ENCODE results near the gene MGAT4D. TPM values are rescaled to one million over a fixed set of nuclear protein-coding genes. Genes with fewer than 3 reads are reported as not detected.

The MGAT4D gene
- total and polyA plus RNA-seq, 2 experiments from 2014 or later: not detected

DNA sequence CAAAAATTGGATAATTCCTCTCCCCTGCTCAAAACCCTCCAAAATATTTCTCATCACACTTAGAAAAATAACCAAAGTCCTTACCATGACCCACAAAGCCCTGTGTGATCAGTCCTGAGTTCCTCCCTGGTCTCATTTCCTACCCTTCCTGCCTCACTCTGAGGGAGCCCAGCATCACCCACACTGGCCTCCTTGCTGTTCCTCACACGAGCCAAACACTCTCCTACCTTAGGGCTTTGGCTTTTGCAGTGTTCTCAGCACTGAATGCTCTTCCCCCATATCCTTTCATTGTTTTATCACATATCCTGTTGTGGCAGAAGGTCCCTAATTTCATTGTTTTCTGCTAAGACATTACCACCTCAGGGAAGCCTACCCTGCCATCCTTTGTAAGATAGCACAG lies 12.2 kb downstream of the MGAT4D start:
- no peak overlapping the region for H3K4me3 Mint-ChIP-seq
- H3K4me1 Mint-ChIP-seq: peaks cover 2% of the 10 kb centered on the region; the same call in 1 of the 3 replicates
- Histone ChIP-seq H4K20me1 (replicated peaks; ENCODE audit: insufficient read depth) (no peaks in the 10 kb centered on the region), H3K79me2 (replicated peaks; ENCODE audit: insufficient read depth) (no peaks in the 10 kb centered on the region), H3K4me3 (no peak overlapping the region), H3K36me3 (ENCODE audit: insufficient read depth) (no peaks in the 10 kb centered on the region), H2AFZ (peak overlapping the region; percentile 38; the same call in 1 of the 2 replicates), H3K9me2 (ENCODE audit: insufficient read depth) (no peaks in the 10 kb centered on the region), H3K4me2 (no peak overlapping the region), H3K27me3 (ENCODE audit: insufficient read depth) (no peaks in the 10 kb centered on the region), H3K4me1 (ENCODE audit: insufficient read depth) (no peaks in the 10 kb centered on the region), H3K27ac (ENCODE audit: low read depth) (no peak overlapping the region), H3F3A (replicated peaks; ENCODE audit: low read depth) (no peaks in the 10 kb centered on the region)
- no peak overlapping the region for H3K27ac Mint-ChIP-seq
- DNase-seq (ENCODE audit: low spot score) (no peak), ATAC-seq (peak; percentile 32; the same call in 1 of the 3 replicates)
- H3K36me3 Mint-ChIP-seq (ENCODE audit: low read depth): no peaks in the 10 kb centered on the region; the same call in 2 of the 3 replicates
- peaks cover 7% of the 10 kb centered on the region; the same call in 2 of the 3 replicates for H3K9me3 Mint-ChIP-seq
- no peaks in the 10 kb centered on the region for H3K27me3 Mint-ChIP-seq (ENCODE audit: insufficient read depth, low read depth, poor library complexity)
- TF ChIP-seq JUNB (IDR thresholded peaks at IDR 0.05; ENCODE audit: unreplicated experiment) (no peak), STAT1 (IDR thresholded peaks at IDR 0.05; ENCODE audit: unreplicated experiment) (no peak), ZNF331 (CRISPR knock-in tag; IDR thresholded peaks at IDR 0.05; ENCODE audit: low read depth) (no peak), CREB1 (CRISPR knock-in tag; IDR thresholded peaks at IDR 0.05; ENCODE audit: low read depth) (no peak), REST (IDR thresholded peaks at IDR 0.05; ENCODE audit: unreplicated experiment) (no peak), EZH2 (IDR thresholded peaks at IDR 0.05; ENCODE audit: low read depth, unreplicated experiment) (no peak), NANOG (IDR thresholded peaks at IDR 0.05; ENCODE audit: borderline replicate concordance) (no peak), POLR2AphosphoS5 (IDR thresholded peaks at IDR 0.05; ENCODE audit: low read depth) (no peak), EZH2phosphoT487 (IDR thresholded peaks at IDR 0.05; ENCODE audit: unreplicated experiment) (no peak), ETS1 (IDR thresholded peaks at IDR 0.05) (no peak), ZNF114 (CRISPR knock-in tag; IDR thresholded peaks at IDR 0.05) (no peak)
- TF ChIP-seq, protein P1, sequence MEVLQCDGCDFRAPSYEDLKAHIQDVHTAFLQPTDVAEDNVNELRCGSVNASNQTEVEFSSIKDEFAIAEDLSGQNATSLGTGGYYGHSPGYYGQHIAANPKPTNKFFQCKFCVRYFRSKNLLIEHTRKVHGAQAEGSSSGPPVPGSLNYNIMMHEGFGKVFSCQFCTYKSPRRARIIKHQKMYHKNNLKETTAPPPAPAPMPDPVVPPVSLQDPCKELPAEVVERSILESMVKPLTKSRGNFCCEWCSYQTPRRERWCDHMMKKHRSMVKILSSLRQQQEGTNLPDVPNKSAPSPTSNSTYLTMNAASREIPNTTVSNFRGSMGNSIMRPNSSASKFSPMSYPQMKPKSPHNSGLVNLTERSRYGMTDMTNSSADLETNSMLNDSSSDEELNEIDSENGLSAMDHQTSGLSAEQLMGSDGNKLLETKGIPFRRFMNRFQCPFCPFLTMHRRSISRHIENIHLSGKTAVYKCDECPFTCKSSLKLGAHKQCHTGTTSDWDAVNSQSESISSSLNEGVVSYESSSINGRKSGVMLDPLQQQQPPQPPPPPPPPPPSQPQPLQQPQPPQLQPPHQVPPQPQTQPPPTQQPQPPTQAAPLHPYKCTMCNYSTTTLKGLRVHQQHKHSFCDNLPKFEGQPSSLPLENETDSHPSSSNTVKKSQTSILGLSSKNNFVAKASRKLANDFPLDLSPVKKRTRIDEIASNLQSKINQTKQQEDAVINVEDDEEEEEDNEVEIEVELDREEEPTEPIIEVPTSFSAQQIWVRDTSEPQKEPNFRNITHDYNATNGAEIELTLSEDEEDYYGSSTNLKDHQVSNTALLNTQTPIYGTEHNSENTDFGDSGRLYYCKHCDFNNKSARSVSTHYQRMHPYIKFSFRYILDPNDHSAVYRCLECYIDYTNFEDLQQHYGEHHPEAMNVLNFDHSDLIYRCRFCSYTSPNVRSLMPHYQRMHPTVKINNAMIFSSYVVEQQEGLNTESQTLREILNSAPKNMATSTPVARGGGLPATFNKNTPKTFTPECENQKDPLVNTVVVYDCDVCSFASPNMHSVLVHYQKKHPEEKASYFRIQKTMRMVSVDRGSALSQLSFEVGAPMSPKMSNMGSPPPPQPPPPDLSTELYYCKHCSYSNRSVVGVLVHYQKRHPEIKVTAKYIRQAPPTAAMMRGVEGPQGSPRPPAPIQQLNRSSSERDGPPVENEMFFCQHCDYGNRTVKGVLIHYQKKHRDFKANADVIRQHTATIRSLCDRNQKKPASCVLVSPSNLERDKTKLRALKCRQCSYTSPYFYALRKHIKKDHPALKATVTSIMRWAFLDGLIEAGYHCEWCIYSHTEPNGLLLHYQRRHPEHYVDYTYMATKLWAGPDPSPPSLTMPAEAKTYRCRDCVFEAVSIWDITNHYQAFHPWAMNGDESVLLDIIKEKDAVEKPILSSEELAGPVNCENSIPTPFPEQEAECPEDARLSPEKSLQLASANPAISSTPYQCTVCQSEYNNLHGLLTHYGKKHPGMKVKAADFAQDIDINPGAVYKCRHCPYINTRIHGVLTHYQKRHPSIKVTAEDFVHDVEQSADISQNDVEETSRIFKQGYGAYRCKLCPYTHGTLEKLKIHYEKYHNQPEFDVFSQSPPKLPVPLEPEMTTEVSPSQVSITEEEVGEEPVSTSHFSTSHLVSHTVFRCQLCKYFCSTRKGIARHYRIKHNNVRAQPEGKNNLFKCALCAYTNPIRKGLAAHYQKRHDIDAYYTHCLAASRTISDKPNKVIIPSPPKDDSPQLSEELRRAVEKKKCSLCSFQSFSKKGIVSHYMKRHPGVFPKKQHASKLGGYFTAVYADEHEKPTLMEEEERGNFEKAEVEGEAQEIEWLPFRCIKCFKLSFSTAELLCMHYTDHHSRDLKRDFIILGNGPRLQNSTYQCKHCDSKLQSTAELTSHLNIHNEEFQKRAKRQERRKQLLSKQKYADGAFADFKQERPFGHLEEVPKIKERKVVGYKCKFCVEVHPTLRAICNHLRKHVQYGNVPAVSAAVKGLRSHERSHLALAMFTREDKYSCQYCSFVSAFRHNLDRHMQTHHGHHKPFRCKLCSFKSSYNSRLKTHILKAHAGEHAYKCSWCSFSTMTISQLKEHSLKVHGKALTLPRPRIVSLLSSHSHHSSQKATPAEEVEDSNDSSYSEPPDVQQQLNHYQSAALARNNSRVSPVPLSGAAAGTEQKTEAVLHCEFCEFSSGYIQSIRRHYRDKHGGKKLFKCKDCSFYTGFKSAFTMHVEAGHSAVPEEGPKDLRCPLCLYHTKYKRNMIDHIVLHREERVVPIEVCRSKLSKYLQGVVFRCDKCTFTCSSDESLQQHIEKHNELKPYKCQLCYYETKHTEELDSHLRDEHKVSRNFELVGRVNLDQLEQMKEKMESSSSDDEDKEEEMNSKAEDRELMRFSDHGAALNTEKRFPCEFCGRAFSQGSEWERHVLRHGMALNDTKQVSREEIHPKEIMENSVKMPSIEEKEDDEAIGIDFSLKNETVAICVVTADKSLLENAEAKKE (CRISPR knock-in tag; IDR thresholded peaks at IDR 0.05): no peak
- TF ChIP-seq, protein P2, sequence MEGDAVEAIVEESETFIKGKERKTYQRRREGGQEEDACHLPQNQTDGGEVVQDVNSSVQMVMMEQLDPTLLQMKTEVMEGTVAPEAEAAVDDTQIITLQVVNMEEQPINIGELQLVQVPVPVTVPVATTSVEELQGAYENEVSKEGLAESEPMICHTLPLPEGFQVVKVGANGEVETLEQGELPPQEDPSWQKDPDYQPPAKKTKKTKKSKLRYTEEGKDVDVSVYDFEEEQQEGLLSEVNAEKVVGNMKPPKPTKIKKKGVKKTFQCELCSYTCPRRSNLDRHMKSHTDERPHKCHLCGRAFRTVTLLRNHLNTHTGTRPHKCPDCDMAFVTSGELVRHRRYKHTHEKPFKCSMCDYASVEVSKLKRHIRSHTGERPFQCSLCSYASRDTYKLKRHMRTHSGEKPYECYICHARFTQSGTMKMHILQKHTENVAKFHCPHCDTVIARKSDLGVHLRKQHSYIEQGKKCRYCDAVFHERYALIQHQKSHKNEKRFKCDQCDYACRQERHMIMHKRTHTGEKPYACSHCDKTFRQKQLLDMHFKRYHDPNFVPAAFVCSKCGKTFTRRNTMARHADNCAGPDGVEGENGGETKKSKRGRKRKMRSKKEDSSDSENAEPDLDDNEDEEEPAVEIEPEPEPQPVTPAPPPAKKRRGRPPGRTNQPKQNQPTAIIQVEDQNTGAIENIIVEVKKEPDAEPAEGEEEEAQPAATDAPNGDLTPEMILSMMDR (conservative IDR thresholded peaks at IDR 0.05; ENCODE audit: low read depth in 2 of 2): no peak

Measured in GM23338 (cell line).